Loucy (cell line): ENCODE measurements around the gene SERPINB1.

ENCODE experiments used
- EZH2phosphoT487 ChIP-seq: fragments of 200-600 bp; IDR thresholded peaks from 2 replicates; pipeline ENCODE4 v1.6.1; 2018; ENCODE audit warnings: antibody characterized with exemption, mild to moderate bottlenecking, moderate library complexity, borderline replicate concordance
- TF ChIP-seq, protein P1 (sequence below): fragments of 200-600 bp; sonication (generic); conservative IDR thresholded peaks from 2 replicates; pipeline ENCODE4 v1.5.1; 2014; ENCODE audit warnings: mild to moderate bottlenecking, antibody characterized with exemption, low read length

DNA sequence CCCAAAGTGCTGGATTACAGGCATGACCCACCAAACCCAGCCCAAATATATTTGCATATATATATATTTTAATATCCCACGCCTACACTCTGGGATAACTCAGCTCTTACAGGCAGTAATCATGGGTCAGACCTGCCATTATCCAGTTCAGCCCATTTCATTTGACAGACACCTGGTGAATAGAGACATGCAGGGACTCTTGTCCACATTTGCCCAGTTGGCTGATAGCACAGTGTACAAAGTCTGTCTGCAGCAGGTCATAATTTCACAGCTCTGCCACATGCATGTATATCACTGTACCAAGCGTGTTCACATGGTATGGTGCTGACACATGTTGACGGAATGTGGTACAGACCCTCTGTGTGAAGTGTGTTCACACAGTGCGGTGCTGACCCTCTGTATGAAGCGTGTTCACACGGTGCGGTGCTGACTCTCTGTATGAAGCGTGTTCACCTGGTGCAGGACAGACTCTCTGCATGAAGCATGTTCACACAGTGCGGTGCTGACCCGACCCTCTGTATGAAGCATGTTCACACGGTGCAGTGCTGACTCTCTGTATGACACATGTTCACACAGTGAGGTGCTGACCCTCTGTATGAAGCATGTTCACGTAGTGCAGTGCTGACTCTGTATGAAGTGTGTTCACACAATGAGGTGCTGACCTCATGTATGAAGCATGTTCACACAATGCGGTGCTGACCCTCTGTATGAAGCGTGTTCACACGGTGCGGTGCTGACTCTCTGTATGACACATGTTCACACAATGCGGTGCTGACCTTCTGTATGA is 10.3 kb upstream of the SERPINB1 start:
- TF ChIP-seq, protein P1, sequence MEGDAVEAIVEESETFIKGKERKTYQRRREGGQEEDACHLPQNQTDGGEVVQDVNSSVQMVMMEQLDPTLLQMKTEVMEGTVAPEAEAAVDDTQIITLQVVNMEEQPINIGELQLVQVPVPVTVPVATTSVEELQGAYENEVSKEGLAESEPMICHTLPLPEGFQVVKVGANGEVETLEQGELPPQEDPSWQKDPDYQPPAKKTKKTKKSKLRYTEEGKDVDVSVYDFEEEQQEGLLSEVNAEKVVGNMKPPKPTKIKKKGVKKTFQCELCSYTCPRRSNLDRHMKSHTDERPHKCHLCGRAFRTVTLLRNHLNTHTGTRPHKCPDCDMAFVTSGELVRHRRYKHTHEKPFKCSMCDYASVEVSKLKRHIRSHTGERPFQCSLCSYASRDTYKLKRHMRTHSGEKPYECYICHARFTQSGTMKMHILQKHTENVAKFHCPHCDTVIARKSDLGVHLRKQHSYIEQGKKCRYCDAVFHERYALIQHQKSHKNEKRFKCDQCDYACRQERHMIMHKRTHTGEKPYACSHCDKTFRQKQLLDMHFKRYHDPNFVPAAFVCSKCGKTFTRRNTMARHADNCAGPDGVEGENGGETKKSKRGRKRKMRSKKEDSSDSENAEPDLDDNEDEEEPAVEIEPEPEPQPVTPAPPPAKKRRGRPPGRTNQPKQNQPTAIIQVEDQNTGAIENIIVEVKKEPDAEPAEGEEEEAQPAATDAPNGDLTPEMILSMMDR, result no peak
- TF ChIP-seq EZH2phosphoT487, result no peak
